ENCODE data around the gene FHIT. TPM values are rescaled to one million over a fixed set of nuclear protein-coding genes. Genes with fewer than 3 reads are reported as not detected.

Gene FHIT
- total and polyA plus RNA-seq, 4 donors = 2.1 to 14.7 (median 6.6) TPM

GRCh38 chr3:60512506-60512905 is 738.7 kb downstream of the FHIT start:
- Histone ChIP-seq H3K9me3 (ENCODE audit: control insufficient read depth in 4 of 4, low read length in 3 of 4) (no peaks in the 10 kb centered on the region), H3K4me3 (ENCODE audit: low read depth in 1 of 3, low read length in 3 of 3) (no peak overlapping the region), H3K36me3 (ENCODE audit: control insufficient read depth in 4 of 4, insufficient read depth in 3 of 4, low read depth in 1 of 4, low read length in 3 of 4) (no peaks in the 10 kb centered on the region), H3K9ac (ENCODE audit: low read depth in 1 of 2, low read length in 2 of 2) (no peak overlapping the region), H3K27ac (ENCODE audit: low read depth in 1 of 2, low read length in 2 of 2) (no peak overlapping the region), H3K27me3 (ENCODE audit: control insufficient read depth in 4 of 4, insufficient read depth in 4 of 4, low read length in 3 of 4) (no peaks in the 10 kb centered on the region), H3K4me1 (ENCODE audit: control insufficient read depth in 4 of 4, insufficient read depth in 4 of 4, low read length in 3 of 4) (no peaks in the 10 kb centered on the region)
- no peak for TF ChIP-seq SP1 (IDR thresholded peaks at IDR 0.05)
- no peak for TF ChIP-seq ATF3 (IDR thresholded peaks at IDR 0.05)
- no peak for TF ChIP-seq REST (IDR thresholded peaks at IDR 0.05)
- no peak for TF ChIP-seq GABPA (IDR thresholded peaks at IDR 0.05 in 1 of 2, conservative IDR thresholded peaks at IDR 0.05 in 1 of 2)
- 92% methylated on average over 1 of the region's 1 CpG for WGBS
- DNase-seq (ENCODE audit: low spot score) = no peak

GRCh38 chr3:60509471-60509870 is 741.8 kb downstream of the FHIT start:
- Histone ChIP-seq H3K27me3 (ENCODE audit: control insufficient read depth in 4 of 4, insufficient read depth in 4 of 4, low read length in 3 of 4) (no peaks in the 10 kb centered on the region), H3K4me3 (ENCODE audit: low read depth in 1 of 3, low read length in 3 of 3) (no peak overlapping the region), H3K4me1 (ENCODE audit: control insufficient read depth in 4 of 4, insufficient read depth in 4 of 4, low read length in 3 of 4) (no peaks in the 10 kb centered on the region), H3K36me3 (ENCODE audit: control insufficient read depth in 4 of 4, insufficient read depth in 3 of 4, low read depth in 1 of 4, low read length in 3 of 4) (no peaks in the 10 kb centered on the region), H3K27ac (ENCODE audit: low read depth in 1 of 2, low read length in 2 of 2) (no peak overlapping the region), H3K9ac (ENCODE audit: low read depth in 1 of 2, low read length in 2 of 2) (no peak overlapping the region), H3K9me3 (ENCODE audit: control insufficient read depth in 4 of 4, low read length in 3 of 4) (no peaks in the 10 kb centered on the region)
- WGBS = 88% methylated on average over 2 of the region's 2 CpGs
- TF ChIP-seq HNF4G (IDR thresholded peaks at IDR 0.05) (no peak), FOXA1 (IDR thresholded peaks at IDR 0.05) (no peak), FOXA2 (IDR thresholded peaks at IDR 0.05) (no peak), RXRA (IDR thresholded peaks at IDR 0.05) (no peak), HNF4A (conservative IDR thresholded peaks at IDR 0.05) (no peak), SP1 (IDR thresholded peaks at IDR 0.05) (no peak), MAX (IDR thresholded peaks at IDR 0.05) (no peak), REST (IDR thresholded peaks at IDR 0.05) (no peak), EGR1 (IDR thresholded peaks at IDR 0.05; ENCODE audit: low read depth in 2 of 2) (no peak)
- DNase-seq (ENCODE audit: low spot score) = no peak

Measured in liver (tissue), 9 donors.